Breast epithelium (tissue), 4 donors: Measurements from ENCODE around the gene CISD2. TPM values are rescaled to one million over a fixed set of nuclear protein-coding genes. Genes with fewer than 3 reads are reported as not detected.
"Not testable (repeated sequence)": the region's sequence is repeated elsewhere in the genome, so short reads cannot be mapped to it uniquely, and the experiment has no call there.

ENCODE experiments used
- DNase-seq, 2 donors: peaks; one replicate each; pipeline ENCODE4 v3.0.0-alpha.2; 2019; ENCODE audit warnings: low spot score in 2 of 2
- H3K27ac ChIP-seq, 2 donors: fragments of 200-600 bp; sonication (generic) in 1 of 2; one replicate each; pipeline ENCODE4 v1.5.1; 2016 to 2019; ENCODE audit warnings: mild to moderate bottlenecking in 1 of 2
- H3K27me3 ChIP-seq, 2 donors: fragments of 200-600 bp; sonication (generic) in 1 of 2; one replicate each; pipeline versions ENCODE4 v1.5.1 to v1.6.0; 2017 to 2019; ENCODE audit warnings: control low read depth in 1 of 2, mild to moderate bottlenecking in 1 of 2
- H3K36me3 ChIP-seq: fragments of 200-600 bp; one replicate; pipeline ENCODE4 v1.5.1; 2019
- H3K4me1 ChIP-seq, 2 donors: fragments of 200-600 bp; sonication (generic); one replicate each; pipeline ENCODE4 v1.5.1; 2016 to 2019; ENCODE audit warnings: control low read depth in 1 of 2
- H3K4me3 ChIP-seq, 3 donors: fragments of 200-600 bp; sonication (generic); 1 replicate in 2 of 3; 2 replicates in 1 of 3; pipeline ENCODE4 v1.5.1; 2016 to 2019; ENCODE audit warnings: mild to moderate bottlenecking in 3 of 3, moderate library complexity in 2 of 3
- H3K9me3 ChIP-seq, 2 donors: fragments of 200-600 bp; sonication (generic) in 1 of 2; one replicate each; pipeline ENCODE4 v1.5.1; 2016 to 2019; ENCODE audit warnings: control low read depth in 1 of 2
- POLR2A ChIP-seq: fragments of 450-650 bp; IDR thresholded peaks from one replicate; pipeline ENCODE4 v1.6.1; 2016; ENCODE audit warnings: antibody characterized with exemption, mild to moderate bottlenecking, moderate library complexity
- POLR2AphosphoS5 ChIP-seq, 3 donors: sonication (generic); formaldehyde crosslinking; IDR thresholded peaks; one replicate each; pipeline ENCODE4 v1.6.1; 2017; ENCODE audit warnings: antibody characterized with exemption in 3 of 3
- intact Hi-C: fragments of 100-400 bp; cut with DNase I; formaldehyde crosslinking; loops from one replicate; pipeline ENCODE4 v1.15.1; 2023; ENCODE audit warnings: low total_unique reads
- total RNA-seq, 3 donors: library from RNA; depleted of rRNA; stranded (reverse); fragments of >200 nt; gene quantifications; one replicate each; pipeline ENCODE4 v1.1.0, GENCODE V29; 2016
- TF ChIP-seq, protein P1 (sequence below), 3 donors: fragments of 450-650 bp; IDR thresholded peaks; one replicate each; pipeline ENCODE4 v1.5.1; 2016 to 2017; ENCODE audit warnings: antibody characterized with exemption in 3 of 3, mild to moderate bottlenecking in 3 of 3, moderate library complexity in 3 of 3

Gene CISD2
- total RNA-seq, 3 donors from 2014 or later, result 9.0 to 23.9 (median 17.4) TPM

DNA sequence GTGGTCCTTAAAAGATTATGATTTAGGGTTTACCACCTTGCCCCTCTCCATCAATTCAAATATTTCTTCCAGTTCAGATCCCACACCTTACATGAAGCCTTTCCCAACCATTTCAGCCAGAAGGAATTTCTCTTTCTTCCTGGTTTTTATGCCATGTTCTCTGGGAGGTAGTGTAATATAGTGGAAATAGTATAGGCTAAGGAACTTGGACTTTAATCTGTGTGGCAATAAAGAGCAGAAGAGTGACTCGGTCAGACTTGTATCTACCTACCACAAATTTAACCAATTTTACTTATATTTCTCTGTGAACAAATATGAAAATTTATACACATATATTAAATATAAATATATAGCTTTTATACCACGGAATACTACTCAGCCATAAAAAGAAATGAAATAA is 18.4 kb upstream of the CISD2 start:
- H3K27ac ChIP-seq, result no peak overlapping the region
- H3K36me3 ChIP-seq, result no peaks in the 10 kb centered on the region
- intact Hi-C loops, result no loop called here
- no peaks in the 10 kb centered on the region for H3K9me3 ChIP-seq
- H3K27me3 ChIP-seq, result no peaks in the 10 kb centered on the region
- no peak for DNase-seq
- H3K4me3 ChIP-seq, result no peak overlapping the region
- TF ChIP-seq POLR2AphosphoS5 (IDR thresholded peaks at IDR 0.05), result no peak
- TF ChIP-seq POLR2A, result no peak
- TF ChIP-seq, protein P1, sequence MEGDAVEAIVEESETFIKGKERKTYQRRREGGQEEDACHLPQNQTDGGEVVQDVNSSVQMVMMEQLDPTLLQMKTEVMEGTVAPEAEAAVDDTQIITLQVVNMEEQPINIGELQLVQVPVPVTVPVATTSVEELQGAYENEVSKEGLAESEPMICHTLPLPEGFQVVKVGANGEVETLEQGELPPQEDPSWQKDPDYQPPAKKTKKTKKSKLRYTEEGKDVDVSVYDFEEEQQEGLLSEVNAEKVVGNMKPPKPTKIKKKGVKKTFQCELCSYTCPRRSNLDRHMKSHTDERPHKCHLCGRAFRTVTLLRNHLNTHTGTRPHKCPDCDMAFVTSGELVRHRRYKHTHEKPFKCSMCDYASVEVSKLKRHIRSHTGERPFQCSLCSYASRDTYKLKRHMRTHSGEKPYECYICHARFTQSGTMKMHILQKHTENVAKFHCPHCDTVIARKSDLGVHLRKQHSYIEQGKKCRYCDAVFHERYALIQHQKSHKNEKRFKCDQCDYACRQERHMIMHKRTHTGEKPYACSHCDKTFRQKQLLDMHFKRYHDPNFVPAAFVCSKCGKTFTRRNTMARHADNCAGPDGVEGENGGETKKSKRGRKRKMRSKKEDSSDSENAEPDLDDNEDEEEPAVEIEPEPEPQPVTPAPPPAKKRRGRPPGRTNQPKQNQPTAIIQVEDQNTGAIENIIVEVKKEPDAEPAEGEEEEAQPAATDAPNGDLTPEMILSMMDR (IDR thresholded peaks at IDR 0.05), result no peak
- no peaks in the 10 kb centered on the region for H3K4me1 ChIP-seq

DNA sequence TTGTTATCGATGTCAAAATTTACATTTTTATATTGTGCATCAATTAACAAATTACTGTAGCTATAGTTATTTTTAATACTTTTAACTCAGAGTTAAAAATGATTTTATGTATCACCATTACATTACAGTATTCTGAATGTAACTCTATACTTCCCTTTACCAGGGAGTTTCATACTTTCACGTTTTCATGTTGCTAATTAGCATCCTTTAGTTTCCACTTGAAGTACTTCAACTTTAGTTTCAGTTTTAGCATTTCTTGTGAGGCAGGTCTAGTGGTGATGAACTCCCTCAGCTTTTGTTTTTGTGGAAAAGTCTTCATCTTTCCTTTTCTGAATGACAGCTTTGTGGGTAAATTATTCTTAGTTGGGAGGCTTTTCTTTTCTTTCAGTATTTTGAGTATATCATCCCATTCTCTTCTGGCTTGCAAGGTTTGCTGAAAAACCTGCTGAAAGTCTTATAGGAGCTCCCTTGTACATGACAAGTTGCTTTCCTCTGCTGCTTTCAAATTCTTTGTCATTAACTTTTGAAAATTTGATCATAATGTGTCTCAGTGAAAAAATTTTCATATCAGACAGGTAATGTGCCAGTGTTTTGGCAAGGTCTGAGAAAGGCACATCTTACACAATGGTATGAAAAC is 9.8 kb upstream of the CISD2 start:
- Histone ChIP-seq H3K4me1 (no peaks in the 10 kb centered on the region), H3K9me3 (peaks cover 9 to 10% of the 10 kb centered on the region in 2 donors), H3K27ac (no peak overlapping the region), H3K36me3 (no peaks in the 10 kb centered on the region), H3K4me3 (no peak overlapping the region), H3K27me3 (no peaks in the 10 kb centered on the region)
- DNase-seq, result no peak
- intact Hi-C loops, result no loop called here
- TF ChIP-seq, protein P1 (IDR thresholded peaks at IDR 0.05), result no peak
- no peak for TF ChIP-seq POLR2A

DNA sequence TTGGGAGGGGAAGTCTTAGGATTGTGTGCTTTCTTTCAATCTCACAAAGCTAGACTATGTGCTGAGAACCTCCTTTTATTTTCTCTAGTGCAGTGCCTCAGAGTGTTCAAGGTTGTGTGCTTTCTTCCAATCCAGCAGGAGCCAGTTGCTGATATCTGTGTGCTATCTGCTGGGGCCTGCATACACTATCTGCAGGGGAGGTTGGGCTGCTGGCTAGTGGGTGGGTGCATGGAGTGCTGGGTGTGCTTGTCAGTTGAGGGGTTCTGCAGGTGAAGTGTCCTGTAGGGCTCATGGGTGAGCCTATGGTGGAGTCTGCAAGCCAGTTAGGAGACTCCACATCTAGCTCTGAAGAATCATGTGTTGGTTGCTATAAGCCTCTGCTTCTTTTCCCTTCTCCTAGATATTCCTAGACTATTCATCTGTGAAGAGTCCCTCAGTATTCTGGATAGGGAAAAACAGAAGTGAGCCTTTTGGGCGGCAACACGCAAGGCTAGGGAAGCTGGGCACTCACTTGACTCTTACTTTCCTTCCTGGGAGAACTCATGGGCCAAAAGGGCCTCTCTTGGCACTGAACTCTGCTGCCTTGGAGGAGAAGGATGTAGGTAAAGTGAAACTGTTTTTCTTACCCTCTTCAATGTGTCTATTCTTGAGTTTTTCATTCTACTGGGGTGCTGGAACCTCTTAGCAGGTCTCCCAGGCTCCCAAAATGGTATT is 8.0 kb upstream of the CISD2 start:
- Histone ChIP-seq H3K4me1 (no peaks in the 10 kb centered on the region), H3K27ac (no peak overlapping the region), H3K36me3 (no peaks in the 10 kb centered on the region), H3K9me3 (peaks cover 9 to 10% of the 10 kb centered on the region in 2 donors), H3K27me3 (no peaks in the 10 kb centered on the region), H3K4me3 (no peak overlapping the region)
- DNase-seq, result no peak
- intact Hi-C loops, result no loop called here
- TF ChIP-seq POLR2A (no peak), POLR2AphosphoS5 (IDR thresholded peaks at IDR 0.05) (no peak)
- TF ChIP-seq, protein P1 (IDR thresholded peaks at IDR 0.05), result no peak

DNA sequence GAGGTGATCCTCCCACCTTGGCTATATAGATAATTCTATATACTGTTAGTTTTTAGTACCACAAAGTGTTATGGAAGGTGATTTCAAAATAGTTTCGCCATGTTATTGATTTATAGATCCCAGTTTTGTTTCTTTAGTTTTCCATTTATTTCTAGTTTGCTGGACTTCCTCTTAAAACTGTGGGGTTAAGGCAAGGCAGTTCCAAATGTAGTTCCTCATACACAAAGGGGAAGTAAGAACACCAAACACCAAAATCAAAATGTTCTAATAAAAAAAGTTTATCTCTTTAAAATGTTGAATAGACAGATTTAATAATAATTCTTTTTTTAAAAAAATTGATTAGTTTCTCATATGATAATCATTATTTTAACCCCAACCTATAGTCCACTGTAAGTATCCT is 6.8 kb upstream of the CISD2 start:
- H3K4me3 ChIP-seq, result no peak overlapping the region
- TF ChIP-seq POLR2A, result no peak
- peaks cover 9 to 10% of the 10 kb centered on the region in 2 donors for H3K9me3 ChIP-seq
- H3K36me3 ChIP-seq, result no peaks in the 10 kb centered on the region
- DNase-seq, result no peak
- H3K4me1 ChIP-seq, result no peaks in the 10 kb centered on the region
- intact Hi-C loops, result no loop called here
- H3K27ac ChIP-seq, result no peak overlapping the region
- no peaks in the 10 kb centered on the region for H3K27me3 ChIP-seq

DNA sequence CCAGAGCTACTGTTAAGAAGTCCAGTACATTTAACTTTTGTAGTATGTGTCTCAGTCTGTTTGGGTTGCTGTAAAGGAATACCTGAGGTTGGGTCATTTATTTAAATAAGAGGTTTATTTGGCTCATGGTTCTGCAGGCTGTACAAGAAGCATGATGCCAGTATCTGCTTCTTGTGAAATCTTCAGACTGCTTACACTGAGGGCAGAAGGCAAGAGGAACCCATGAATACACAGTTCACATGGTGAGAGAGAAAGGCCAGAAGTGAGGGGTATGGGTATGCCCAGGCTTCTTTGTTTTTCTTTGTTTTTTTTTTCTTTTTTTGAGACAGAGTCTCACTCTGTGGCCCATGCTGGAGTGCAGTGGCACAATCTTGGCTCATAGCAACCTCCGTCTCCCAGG is 6.0 kb upstream of the CISD2 start:
- peaks cover 9 to 10% of the 10 kb centered on the region in 2 donors for H3K9me3 ChIP-seq
- no peak overlapping the region for H3K27ac ChIP-seq
- no peaks in the 10 kb centered on the region for H3K4me1 ChIP-seq
- H3K36me3 ChIP-seq, result no peaks in the 10 kb centered on the region
- DNase-seq, result no peak
- no peak for TF ChIP-seq POLR2AphosphoS5 (IDR thresholded peaks at IDR 0.05)
- TF ChIP-seq POLR2A, result no peak
- TF ChIP-seq, protein P1 (IDR thresholded peaks at IDR 0.05), result no peak
- H3K27me3 ChIP-seq, result no peaks in the 10 kb centered on the region
- H3K4me3 ChIP-seq, result no peak overlapping the region
- intact Hi-C loops, result no loop called here

DNA sequence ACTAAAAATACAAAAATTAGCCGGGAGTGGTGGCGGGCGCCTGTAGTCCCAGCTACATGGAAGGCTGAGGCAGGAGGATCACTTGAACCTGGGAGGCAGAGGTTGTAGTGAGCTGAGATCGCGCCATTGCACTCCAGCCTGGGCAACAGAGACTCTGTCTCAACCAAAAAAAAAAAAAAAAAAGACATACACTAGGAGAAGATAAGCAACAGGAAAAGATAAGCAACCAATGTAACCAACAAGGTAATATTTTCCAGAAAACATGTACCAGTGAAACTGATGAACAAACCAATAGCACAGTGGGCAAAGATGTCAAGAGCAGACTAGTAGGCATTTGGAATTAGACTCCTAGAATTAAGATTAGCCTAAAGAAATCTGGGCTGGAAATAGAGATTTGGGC is 3.5 kb upstream of the CISD2 start:
- DNase-seq, H3K27ac ChIP-seq, H3K4me1 ChIP-seq, H3K27me3 ChIP-seq, H3K4me3 ChIP-seq, H3K36me3 ChIP-seq, intact Hi-C loops, H3K9me3 ChIP-seq: not testable (repeated sequence)
